OCI-LY1 (cell line): Measurements from ENCODE around the gene CCDC51.
"Not testable (repeated sequence)": the region's sequence is repeated elsewhere in the genome, so short reads cannot be mapped to it uniquely, and the experiment has no call there.

Source experiments
- H2AFZ ChIP-seq: fragments of 200-600 bp; sonication (generic), shearing (Covaris generic); 2 replicates; pipeline ENCODE4 v1.6.0; 2014; ENCODE audit warnings: antibody characterized with exemption, mild to moderate bottlenecking, low read length
- H3F3A ChIP-seq: fragments of 200-600 bp; sonication (generic), shearing (Covaris generic); 2 replicates; pipeline ENCODE4 v1.6.0; 2014; ENCODE audit warnings: mild to moderate bottlenecking, antibody characterized with exemption, low read length, moderate library complexity; ENCODE audit not compliant: insufficient read depth
- H3K27ac ChIP-seq: fragments of 200-600 bp; sonication (generic); 2 replicates; pipeline ENCODE4 v1.5.1; 2014; ENCODE audit warnings: low read length, mixed run types, mild to moderate bottlenecking, low read depth; ENCODE audit not compliant: poor library complexity, severe bottlenecking
- H3K27me3 ChIP-seq: fragments of 200-600 bp; sonication (generic); 2 replicates; pipeline ENCODE4 v1.6.0; 2014; ENCODE audit warnings: antibody characterized with exemption, mild to moderate bottlenecking, low read length, moderate library complexity; ENCODE audit not compliant: insufficient read depth
- H3K36me3 ChIP-seq: fragments of 200-600 bp; sonication (generic); 2 replicates; pipeline ENCODE4 v1.6.1; 2014; ENCODE audit warnings: mild to moderate bottlenecking, antibody characterized with exemption, low read length, moderate library complexity, mixed read lengths; ENCODE audit not compliant: insufficient read depth
- H3K4me1 ChIP-seq: fragments of 200-600 bp; sonication (generic); 2 replicates; pipeline ENCODE4 v1.5.1; 2014; ENCODE audit warnings: mild to moderate bottlenecking, low read length, moderate library complexity; ENCODE audit not compliant: insufficient read depth, severe bottlenecking
- H3K4me2 ChIP-seq: fragments of 200-600 bp; sonication (generic), shearing (Covaris generic); 2 replicates; pipeline ENCODE4 v1.6.1; 2014; ENCODE audit warnings: low read length
- H3K4me3 ChIP-seq: fragments of 200-600 bp; sonication (generic); 2 replicates; pipeline ENCODE4 v1.5.1; 2014; ENCODE audit warnings: low read length, low read depth, mild to moderate bottlenecking, mixed read lengths; ENCODE audit not compliant: poor library complexity, severe bottlenecking
- H3K79me2 ChIP-seq: fragments of 200-600 bp; shearing (Covaris generic); 2 replicates; pipeline ENCODE4 v1.6.1; 2016; ENCODE audit warnings: mixed run types, low read length, mixed read lengths; ENCODE audit not compliant: insufficient read depth
- H3K9ac ChIP-seq: fragments of 200-600 bp; sonication (generic), shearing (Covaris generic); 2 replicates; pipeline ENCODE4 v1.6.1; 2014; ENCODE audit warnings: mild to moderate bottlenecking, low read length, mixed read lengths
- H3K9me2 ChIP-seq: fragments of 200-600 bp; sonication (generic), shearing (Covaris generic); 2 replicates; pipeline ENCODE4 v1.6.1; 2014; ENCODE audit warnings: low read depth, mild to moderate bottlenecking, low read length, mixed read lengths
- H3K9me3 ChIP-seq: fragments of 200-600 bp; shearing (Covaris generic); 2 replicates; pipeline ENCODE4 v1.6.1; 2014; ENCODE audit warnings: low read length, mixed read lengths
- H4K20me1 ChIP-seq: fragments of 200-600 bp; sonication (generic), shearing (Covaris generic); 2 replicates; pipeline ENCODE4 v1.6.0; 2016; ENCODE audit warnings: mild to moderate bottlenecking, low read length; ENCODE audit not compliant: insufficient read depth
- CTCF ChIP-seq: fragments of 200-600 bp; sonication (generic), shearing (Covaris generic); IDR thresholded peaks from 2 replicates; pipeline ENCODE4 v1.5.1; 2017; ENCODE audit warnings: mild to moderate bottlenecking, antibody characterized with exemption, low read length, moderate library complexity, mixed read lengths
- EZH2 ChIP-seq: fragments of 200-600 bp; sonication (generic), shearing (Covaris generic); IDR thresholded peaks from 2 replicates; pipeline ENCODE4 v1.8.0; 2017; ENCODE audit warnings: borderline replicate concordance, mixed run types, mild to moderate bottlenecking, antibody characterized with exemption, low read length, moderate library complexity, mixed read lengths

Gene CCDC51

DNA sequence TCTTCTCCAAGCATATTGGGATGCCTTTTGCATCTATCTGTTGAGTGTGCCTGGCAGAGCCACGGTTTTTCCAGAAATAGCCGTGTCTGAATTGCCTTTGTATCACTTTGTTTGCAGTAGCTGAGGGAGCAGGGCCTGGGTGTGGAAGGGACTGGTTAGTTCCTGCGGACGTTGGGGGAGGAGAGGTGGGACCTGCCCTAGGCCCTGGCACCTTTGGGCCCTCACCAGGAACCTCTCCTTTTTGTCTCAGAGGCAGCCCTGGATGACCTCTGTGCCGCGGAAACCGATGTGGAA, 25.3 kb upstream of the CCDC51 start:
- H3K9ac ChIP-seq: no peak overlapping the region

DNA sequence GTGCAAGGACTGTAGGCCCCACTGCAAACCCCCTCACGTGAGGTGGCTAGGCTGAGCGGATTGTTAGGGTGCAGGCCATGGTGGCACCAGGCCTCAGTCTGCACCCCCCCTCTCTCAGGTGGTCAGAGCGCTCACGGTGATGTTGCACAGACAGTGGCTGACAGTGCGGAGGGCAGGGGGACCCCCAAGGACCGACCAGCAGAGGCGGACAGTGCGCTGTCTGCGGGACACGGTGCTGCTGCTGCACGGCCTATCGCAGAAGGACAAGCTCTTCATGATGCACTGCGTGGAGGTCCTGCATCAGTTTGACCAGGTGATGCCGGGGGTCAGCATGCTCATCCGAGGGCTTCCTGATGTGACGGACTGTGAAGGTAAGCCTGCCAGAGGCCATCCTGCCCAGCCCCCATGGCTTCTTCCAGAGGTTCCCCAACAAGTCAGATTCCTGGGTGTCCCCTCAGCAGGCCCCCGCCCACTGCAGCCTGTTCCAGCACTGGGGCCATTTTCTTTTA, 24.8 kb upstream of the CCDC51 start:
- H3K4me3 ChIP-seq: no peak overlapping the region
- H3K9ac ChIP-seq: no peak overlapping the region
- H3K4me2 ChIP-seq: no peak overlapping the region
- TF ChIP-seq CTCF: no peak
- no peak for TF ChIP-seq EZH2
- no peak overlapping the region for H3K27ac ChIP-seq
- H3K9me2 ChIP-seq: no peaks in the 10 kb centered on the region
- no peak overlapping the region for H2AFZ ChIP-seq
- no peaks in the 10 kb centered on the region for H3F3A ChIP-seq
- no peaks in the 10 kb centered on the region for H3K27me3 ChIP-seq
- H3K79me2 ChIP-seq: no peaks in the 10 kb centered on the region
- no peaks in the 10 kb centered on the region for H4K20me1 ChIP-seq
- H3K4me1 ChIP-seq: peaks cover 44% of the 10 kb centered on the region
- H3K36me3 ChIP-seq: peaks cover 46% of the 10 kb centered on the region
- no peaks in the 10 kb centered on the region for H3K9me3 ChIP-seq

More for the DNA sequence above, 25.3 kb upstream of the CCDC51 start:
- no peaks in the 10 kb centered on the region for H3F3A ChIP-seq
- no peak overlapping the region for H2AFZ ChIP-seq
- no peak overlapping the region for H3K4me2 ChIP-seq
- H4K20me1 ChIP-seq: no peaks in the 10 kb centered on the region
- peak overlapping the region; percentile 72 for H3K27ac ChIP-seq
- H3K9me3 ChIP-seq: no peaks in the 10 kb centered on the region
- peaks cover 45% of the 10 kb centered on the region for H3K36me3 ChIP-seq
- no peaks in the 10 kb centered on the region for H3K27me3 ChIP-seq
- no peak for TF ChIP-seq CTCF
- H3K9me2 ChIP-seq: no peaks in the 10 kb centered on the region
- no peaks in the 10 kb centered on the region for H3K79me2 ChIP-seq
- H3K4me3 ChIP-seq: no peak overlapping the region
- peaks cover 48% of the 10 kb centered on the region for H3K4me1 ChIP-seq

GRCh38 chr3:48463703-48464102, 23.8 kb upstream of the CCDC51 start:
- Histone ChIP-seq H4K20me1 (no peaks in the 10 kb centered on the region), H3K4me1 (peaks cover 33% of the 10 kb centered on the region), H3F3A (no peaks in the 10 kb centered on the region), H3K36me3 (peaks cover 47% of the 10 kb centered on the region), H3K79me2 (no peaks in the 10 kb centered on the region), H3K9me2 (no peaks in the 10 kb centered on the region), H3K4me2 (no peak overlapping the region), H3K27ac (no peak overlapping the region), H3K9ac (no peak overlapping the region), H3K4me3 (no peak overlapping the region), H3K9me3 (no peaks in the 10 kb centered on the region), H3K27me3 (no peaks in the 10 kb centered on the region), H2AFZ (no peak overlapping the region)
- TF ChIP-seq CTCF (no peak), EZH2 (no peak)

- H3K9me3 ChIP-seq, H3K4me2 ChIP-seq, H3K9ac ChIP-seq, H3K4me3 ChIP-seq, H3K79me2 ChIP-seq, H3K27me3 ChIP-seq, H4K20me1 ChIP-seq, H2AFZ ChIP-seq, H3K27ac ChIP-seq, H3K9me2 ChIP-seq, H3F3A ChIP-seq: not testable (repeated sequence)
- Histone ChIP-seq H3K36me3 (peaks cover 41% of the 10 kb centered on the region), H3K4me1 (peaks cover 14% of the 10 kb centered on the region)
Observed at GRCh38 chr3:48461767-48462166, 21.8 kb upstream of the CCDC51 start.
